ENCODE results near the gene NRXN3. TPM values are rescaled to one million over a fixed set of nuclear protein-coding genes. Genes with fewer than 3 reads are reported as not detected.

Gene NRXN3
- polyA plus RNA-seq, 6 donors from 2014 or later, result not detected

DNA sequence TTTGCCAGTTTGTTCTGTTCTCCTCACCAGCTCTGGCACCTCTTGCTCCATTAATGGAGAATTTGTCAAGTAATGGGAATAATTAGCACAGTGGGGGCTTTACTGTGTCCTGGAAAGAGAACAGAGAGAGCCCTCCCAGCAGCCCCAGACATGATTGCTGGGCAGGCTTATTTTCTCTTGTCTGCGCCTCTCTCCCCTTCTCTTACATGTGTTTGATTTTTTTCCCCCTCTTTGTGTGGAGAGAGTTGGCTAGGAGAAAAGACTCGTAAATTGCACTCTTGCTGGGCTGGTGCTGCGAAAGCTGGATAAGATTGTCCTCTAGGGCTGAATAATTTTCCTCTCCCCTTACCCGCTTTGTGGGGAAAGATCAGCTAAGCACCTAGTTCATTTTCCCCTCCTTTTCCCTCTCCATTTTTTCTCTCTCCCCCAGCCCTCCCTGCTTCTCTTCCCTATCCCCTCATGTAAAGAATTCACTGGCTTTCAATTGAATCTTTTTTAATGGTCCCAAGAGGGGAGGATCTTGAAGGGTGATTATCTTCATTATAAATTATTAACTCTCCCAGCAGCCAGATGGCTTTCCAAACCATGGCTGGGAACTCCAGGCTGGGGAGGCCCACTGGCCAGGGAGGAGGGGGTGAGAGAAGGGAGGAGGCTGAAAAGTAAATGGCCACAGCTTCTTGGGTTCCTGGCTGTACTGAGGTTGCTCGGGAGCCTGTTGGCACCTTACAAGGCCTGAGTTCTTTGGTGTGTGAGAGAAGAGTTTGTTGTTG lies 62.2 kb downstream of the NRXN3 start:
- Mint-ChIP-seq H3K9me3 (peaks cover 0 to 2% (median 0%) of the 10 kb centered on the region in 7 donors), H3K4me1 (no peaks in the 10 kb centered on the region), H3K4me3 (no peak overlapping the region), H3K36me3 (no peaks in the 10 kb centered on the region), H3K27ac (peak overlapping the region in 1 of 6 donors; percentile 56), H3K27me3 (peaks cover 14 to 21% (median 18%) of the 10 kb centered on the region in 3 donors)
- no peak for DNase-seq
- no peak for ATAC-seq (ENCODE audit: low read depth in 2 of 2)

GRCh38 chr14:78238141-78238540 lies 68.0 kb downstream of the NRXN3 start:
- peaks cover 0 to 13% (median 7%) of the 10 kb centered on the region in 3 donors for H3K27me3 Mint-ChIP-seq
- H3K4me3 Mint-ChIP-seq, result no peak overlapping the region
- DNase-seq (no peak), ATAC-seq (ENCODE audit: low read depth in 2 of 2) (no peak)
- no peak overlapping the region for H3K27ac Mint-ChIP-seq
- H3K4me1 Mint-ChIP-seq, result no peaks in the 10 kb centered on the region
- no peaks in the 10 kb centered on the region for H3K9me3 Mint-ChIP-seq
- no peaks in the 10 kb centered on the region for H3K36me3 Mint-ChIP-seq

DNA sequence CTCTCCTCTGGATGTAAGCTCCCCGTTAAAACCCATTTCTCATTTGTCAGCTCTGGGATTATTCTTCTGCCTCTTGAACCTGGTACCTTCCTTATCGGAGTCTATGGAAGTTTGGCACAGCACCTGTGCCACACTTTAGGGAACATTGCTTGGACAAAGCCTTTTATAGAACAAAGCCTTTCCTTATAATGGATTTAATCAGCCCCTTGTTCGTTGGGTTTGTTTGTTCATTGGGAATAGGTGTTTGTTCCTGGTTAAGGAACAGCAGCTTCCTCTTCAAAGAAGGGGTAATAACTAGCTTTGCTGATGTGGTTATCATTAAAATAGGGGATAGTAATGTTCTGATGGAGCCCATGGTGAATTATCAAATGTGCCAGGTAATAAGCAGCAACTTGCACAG lies 70.4 kb downstream of the NRXN3 start:
- Mint-ChIP-seq H3K36me3 (no peaks in the 10 kb centered on the region), H3K27ac (no peak overlapping the region), H3K4me1 (no peaks in the 10 kb centered on the region), H3K27me3 (peaks cover 0 to 10% (median 0%) of the 10 kb centered on the region in 3 donors), H3K9me3 (no peaks in the 10 kb centered on the region), H3K4me3 (no peak overlapping the region)
- DNase-seq, result no peak
- no peak for ATAC-seq (ENCODE audit: low read depth in 2 of 2)

DNA sequence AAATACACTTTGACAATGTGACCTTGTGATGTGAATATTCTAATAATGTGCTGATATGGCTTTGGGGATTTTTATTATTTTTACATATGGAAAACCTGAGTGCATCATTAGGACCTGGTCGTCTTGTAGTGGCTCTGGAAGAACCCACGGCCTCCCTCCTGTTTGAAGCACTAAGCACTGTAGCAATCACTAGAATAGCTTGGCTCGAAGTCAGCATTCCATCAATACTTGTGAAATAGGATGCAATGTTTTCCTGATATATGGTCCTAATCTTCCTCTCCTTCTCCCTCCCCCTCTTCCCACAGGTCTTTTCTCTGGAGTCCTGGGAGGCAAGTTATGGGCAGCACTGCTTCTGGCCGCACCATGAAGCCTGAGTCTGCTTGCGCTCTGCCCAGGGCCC lies 71.9 kb downstream of the NRXN3 start:
- Mint-ChIP-seq H3K36me3 (no peaks in the 10 kb centered on the region), H3K4me1 (no peaks in the 10 kb centered on the region), H3K4me3 (no peak overlapping the region), H3K27me3 (peaks cover 0 to 4% (median 0%) of the 10 kb centered on the region in 3 donors), H3K9me3 (no peaks in the 10 kb centered on the region), H3K27ac (no peak overlapping the region)
- ATAC-seq (ENCODE audit: low read depth in 2 of 2) (no peak), DNase-seq (no peak)

GRCh38 chr14:78243187-78243586 lies 73.0 kb downstream of the NRXN3 start:
- H3K4me1 Mint-ChIP-seq, result no peaks in the 10 kb centered on the region
- no peaks in the 10 kb centered on the region for H3K36me3 Mint-ChIP-seq
- no peaks in the 10 kb centered on the region for H3K27me3 Mint-ChIP-seq
- DNase-seq (no peak), ATAC-seq (ENCODE audit: low read depth in 2 of 2) (no peak)
- no peak overlapping the region for H3K27ac Mint-ChIP-seq
- H3K4me3 Mint-ChIP-seq, result no peak overlapping the region
- H3K9me3 Mint-ChIP-seq, result no peaks in the 10 kb centered on the region

- Mint-ChIP-seq H3K36me3 (no peaks in the 10 kb centered on the region), H3K9me3 (no peaks in the 10 kb centered on the region), H3K4me3 (no peak overlapping the region), H3K27ac (no peak overlapping the region), H3K4me1 (no peaks in the 10 kb centered on the region), H3K27me3 (no peaks in the 10 kb centered on the region)
- ATAC-seq (ENCODE audit: low read depth in 2 of 2) (no peak), DNase-seq (no peak)
Measured at GRCh38 chr14:78245238-78245637, 75.1 kb downstream of the NRXN3 start.

- no peak overlapping the region for H3K4me3 Mint-ChIP-seq
Measured at GRCh38 chr14:78248501-78249090, 78.4 kb downstream of the NRXN3 start.

DNA sequence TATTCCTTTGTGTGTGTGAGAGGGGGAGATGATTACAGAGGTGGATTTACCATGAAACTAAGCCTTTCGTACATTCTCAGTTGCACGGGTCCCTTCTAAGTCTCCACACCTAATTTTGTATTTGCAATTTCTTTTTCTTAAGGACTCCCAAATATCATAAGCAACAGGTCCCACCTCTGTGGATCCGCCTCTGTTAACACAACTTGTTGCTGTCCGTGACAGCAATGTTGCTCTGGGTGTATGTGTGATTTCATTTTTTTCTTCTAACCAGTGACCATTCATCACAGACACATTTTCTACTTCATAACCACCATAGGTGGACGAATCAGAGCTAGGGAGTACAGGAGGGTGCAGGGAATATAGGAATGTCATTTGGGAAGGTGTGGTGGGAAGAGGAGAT lies 81.1 kb downstream of the NRXN3 start:
- H3K4me3 Mint-ChIP-seq, result no peak overlapping the region
- ATAC-seq (ENCODE audit: low read depth in 2 of 2), result no peak
- H3K36me3 Mint-ChIP-seq, result no peaks in the 10 kb centered on the region

More at GRCh38 chr14:78248501-78249090, 78.4 kb downstream of the NRXN3 start:
- DNase-seq (no peak), ATAC-seq (ENCODE audit: low read depth in 2 of 2) (no peak)
- Mint-ChIP-seq H3K27me3 (no peaks in the 10 kb centered on the region), H3K4me1 (no peaks in the 10 kb centered on the region), H3K36me3 (no peaks in the 10 kb centered on the region), H3K9me3 (no peaks in the 10 kb centered on the region), H3K27ac (no peak overlapping the region)

DNA sequence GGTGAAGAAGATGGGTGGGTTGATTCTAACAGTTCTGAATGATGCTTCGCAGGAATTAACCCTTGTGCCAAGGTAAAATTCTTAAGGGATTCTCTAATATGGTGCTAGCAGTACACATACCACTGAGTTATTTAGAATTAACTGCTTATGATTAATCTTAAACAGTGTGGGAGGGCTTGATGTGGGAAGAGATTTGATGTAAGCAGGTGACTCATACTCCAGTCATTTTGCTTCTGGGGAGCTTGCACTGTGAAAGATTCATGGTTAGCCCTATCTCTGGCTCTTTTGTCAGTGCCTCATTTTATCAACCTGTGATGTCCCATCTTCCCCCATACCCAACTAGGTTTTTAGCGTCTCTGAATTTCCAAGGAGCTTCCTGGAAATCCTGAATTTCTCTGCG lies 83.8 kb downstream of the NRXN3 start:
- Mint-ChIP-seq H3K27me3 (peaks cover 0 to 5% (median 0%) of the 10 kb centered on the region in 3 donors), H3K4me3 (no peak overlapping the region)

More for the DNA sequence above, 81.1 kb downstream of the NRXN3 start:
- Mint-ChIP-seq H3K9me3 (peaks cover 0 to 5% (median 0%) of the 10 kb centered on the region in 7 donors), H3K4me1 (no peaks in the 10 kb centered on the region), H3K27ac (no peak overlapping the region), H3K27me3 (no peaks in the 10 kb centered on the region)
- DNase-seq, result no peak

DNA sequence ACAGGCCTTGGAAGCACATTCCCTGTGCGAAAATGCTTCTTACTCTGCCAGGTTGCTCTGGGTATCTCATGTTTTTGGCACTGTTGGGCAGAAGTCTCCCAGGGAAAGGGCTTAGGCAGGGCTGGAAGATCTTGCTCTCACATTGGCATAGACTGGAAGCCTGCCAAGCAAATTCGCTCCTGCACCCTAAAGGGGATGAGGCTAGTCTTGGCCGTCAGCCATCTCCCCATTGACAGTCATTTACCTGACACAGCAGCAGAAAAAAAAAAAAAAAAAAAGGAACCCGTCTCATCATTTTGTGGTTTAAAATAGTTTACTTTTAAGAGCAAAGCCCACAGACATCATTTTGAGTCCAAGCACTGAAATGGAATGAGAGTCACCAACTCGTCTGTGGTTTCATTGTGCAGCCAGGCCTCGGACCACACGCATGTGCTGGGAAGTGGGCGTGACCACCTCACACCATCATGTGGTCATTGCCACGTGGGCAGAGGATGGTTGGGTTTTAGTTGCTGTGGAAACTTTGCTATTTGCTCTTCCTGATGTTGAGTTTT lies 84.8 kb downstream of the NRXN3 start:
- ATAC-seq (ENCODE audit: low read depth in 2 of 2), result no peak
- H3K27me3 Mint-ChIP-seq, result peaks cover 0 to 5% (median 0%) of the 10 kb centered on the region in 3 donors
- no peaks in the 10 kb centered on the region for H3K36me3 Mint-ChIP-seq
- H3K4me3 Mint-ChIP-seq, result no peak overlapping the region
- no peaks in the 10 kb centered on the region for H3K4me1 Mint-ChIP-seq
- H3K9me3 Mint-ChIP-seq, result peaks cover 0 to 5% (median 0%) of the 10 kb centered on the region in 7 donors
- H3K27ac Mint-ChIP-seq, result no peak overlapping the region
- no peak for DNase-seq

More for the DNA sequence above, 83.8 kb downstream of the NRXN3 start:
- Mint-ChIP-seq H3K27ac (no peak overlapping the region), H3K9me3 (peaks cover 0 to 5% (median 0%) of the 10 kb centered on the region in 7 donors), H3K36me3 (no peaks in the 10 kb centered on the region), H3K4me1 (no peaks in the 10 kb centered on the region)
- no peak for ATAC-seq (ENCODE audit: low read depth in 2 of 2)
- DNase-seq, result no peak

DNA sequence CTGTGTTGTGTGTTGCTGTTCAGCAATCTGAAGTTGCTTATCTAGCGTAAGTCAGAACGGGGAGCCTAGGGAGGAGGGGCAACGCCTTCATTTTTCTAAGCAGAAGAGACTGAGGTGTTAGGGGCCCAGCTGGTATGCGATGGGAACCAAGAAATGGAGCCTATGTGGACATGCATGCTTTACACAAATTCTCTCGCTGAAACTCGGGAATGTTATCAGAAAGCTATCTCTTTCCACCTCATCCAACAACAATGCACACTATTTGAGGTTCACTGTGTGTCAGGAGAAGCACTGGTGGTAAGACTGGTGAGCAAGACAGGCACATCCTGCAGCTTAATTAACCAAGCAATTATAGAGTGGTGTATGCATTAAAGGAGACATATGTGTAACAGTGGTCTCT lies 89.7 kb downstream of the NRXN3 start:
- H3K4me3 Mint-ChIP-seq, result no peak overlapping the region
- no peak overlapping the region for H3K27ac Mint-ChIP-seq
- peaks cover 0 to 5% (median 0%) of the 10 kb centered on the region in 3 donors for H3K27me3 Mint-ChIP-seq
- peaks cover 0 to 9% (median 0%) of the 10 kb centered on the region in 7 donors for H3K9me3 Mint-ChIP-seq
- H3K36me3 Mint-ChIP-seq, result no peaks in the 10 kb centered on the region
- H3K4me1 Mint-ChIP-seq, result no peaks in the 10 kb centered on the region
- DNase-seq (no peak), ATAC-seq (ENCODE audit: low read depth in 2 of 2) (no peak)

- DNase-seq, result no peak
- ATAC-seq (ENCODE audit: low read depth in 2 of 2), result no peak
- peaks cover 0 to 13% (median 7%) of the 10 kb centered on the region in 3 donors for H3K27me3 Mint-ChIP-seq
- no peaks in the 10 kb centered on the region for H3K4me1 Mint-ChIP-seq
- no peak overlapping the region for H3K27ac Mint-ChIP-seq
- H3K36me3 Mint-ChIP-seq, result no peaks in the 10 kb centered on the region
- peaks cover 0 to 2% (median 0%) of the 10 kb centered on the region in 7 donors for H3K9me3 Mint-ChIP-seq
- H3K4me3 Mint-ChIP-seq, result no peak overlapping the region
Measured at GRCh38 chr14:78278464-78279250, 108.5 kb downstream of the NRXN3 start.

- no peaks in the 10 kb centered on the region for H3K36me3 Mint-ChIP-seq
- DNase-seq, result no peak
- H3K27me3 Mint-ChIP-seq, result peaks cover 0 to 7% (median 1%) of the 10 kb centered on the region in 3 donors
- H3K27ac Mint-ChIP-seq, result no peak overlapping the region
- no peak overlapping the region for H3K4me3 Mint-ChIP-seq
- H3K4me1 Mint-ChIP-seq, result no peaks in the 10 kb centered on the region
- H3K9me3 Mint-ChIP-seq, result peaks cover 0 to 2% (median 0%) of the 10 kb centered on the region in 7 donors
- no peak for ATAC-seq (ENCODE audit: low read depth in 2 of 2)
Measured at GRCh38 chr14:78282437-78282836, 112.3 kb downstream of the NRXN3 start.

All from naive B cell (primary cell).